SH-SY5Y (cell line): Measurements from ENCODE around the gene LRRC56.

Experiments used
- GATA2 ChIP-seq: IDR thresholded peaks from 2 replicates; pipeline ENCODE4 v1.6.1; 2011; ENCODE audit warnings: mild to moderate bottlenecking, low read depth, low read length
- GATA3 ChIP-seq: IDR thresholded peaks from 2 replicates; pipeline ENCODE4 v1.6.1; 2011; ENCODE audit warnings: low read depth, mild to moderate bottlenecking, low read length, moderate library complexity

DNA sequence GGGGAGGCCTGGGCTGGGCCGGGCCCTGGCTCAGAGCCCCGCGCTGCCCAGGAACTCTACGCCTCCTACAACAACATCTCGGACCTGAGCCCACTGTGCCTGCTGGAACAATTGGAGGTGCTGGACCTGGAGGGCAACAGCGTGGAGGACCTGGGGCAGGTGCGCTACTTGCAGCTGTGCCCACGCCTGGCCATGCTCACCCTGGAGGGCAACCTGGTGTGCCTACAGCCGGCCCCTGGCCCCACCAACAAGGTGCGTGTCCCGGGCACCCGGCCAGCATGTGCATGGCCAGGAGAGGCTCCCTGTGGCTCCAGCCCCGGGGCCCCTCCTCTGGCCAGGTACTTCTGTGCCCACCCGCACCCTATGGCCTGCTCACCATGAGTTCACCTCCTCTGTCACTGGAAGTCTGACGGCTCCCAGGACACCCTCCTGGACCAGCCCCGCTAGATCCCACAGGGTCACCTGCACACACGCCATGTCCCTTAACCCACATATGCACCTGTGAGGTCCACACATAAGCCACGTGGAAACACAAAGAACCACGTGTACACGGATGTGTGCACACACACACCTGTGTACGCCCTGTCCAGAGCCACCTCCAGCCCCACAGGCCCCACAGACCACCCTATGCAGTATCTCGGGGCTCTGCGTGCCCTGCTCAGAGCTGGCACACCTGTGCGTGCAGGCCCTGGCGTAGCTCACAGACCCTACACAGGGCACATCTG, 12.9 kb downstream of the LRRC56 start:
- TF ChIP-seq GATA2 (no peak), GATA3 (no peak)
